Activated T-cell treated with anti-CD3 and anti-CD28 coated beads for 24 hours (primary cell): ENCODE results near the gene HOXC5.

ENCODE experiments used
- DNase-seq: peaks from one replicate; pipeline ENCODE4 v3.0.0-alpha.2; 2020; ENCODE audit warnings: low read depth

HOXC5 gene

GRCh38 chr12:54047160-54047963 lies 14.5 kb downstream of the HOXC5 start:
- DNase-seq: no peak

- no peak for DNase-seq
These were observed 15.1 kb downstream of the HOXC5 start for GRCh38 chr12:54047964-54048303.

GRCh38 chr12:54048406-54049093 lies 15.7 kb downstream of the HOXC5 start:
- DNase-seq: no peak

- DNase-seq: no peak
These were observed 16.3 kb downstream of the HOXC5 start for GRCh38 chr12:54049108-54049507.

- no peak for DNase-seq
These were observed 17.6 kb downstream of the HOXC5 start for GRCh38 chr12:54050482-54050810.

GRCh38 chr12:54051026-54051842 lies 18.4 kb downstream of the HOXC5 start:
- DNase-seq: no peak

- no peak for DNase-seq
These were observed 19.1 kb downstream of the HOXC5 start for GRCh38 chr12:54051874-54052437.

GRCh38 chr12:54052438-54053002 lies 19.7 kb downstream of the HOXC5 start:
- DNase-seq: no peak

- DNase-seq: no peak
These were observed 20.3 kb downstream of the HOXC5 start for GRCh38 chr12:54053003-54053750.

GRCh38 chr12:54053751-54054741 lies 21.2 kb downstream of the HOXC5 start, which contains the start of gene HOXC4:
TSS of gene HOXC4 (plus strand) at chr12:54053835. CDS start at chr12:54053923, 88 bp downstream.
- DNase-seq: no peak

GRCh38 chr12:54054742-54055194 lies 21.9 kb downstream of the HOXC5 start:
- no peak for DNase-seq

- no peak for DNase-seq
These were observed 22.7 kb downstream of the HOXC5 start for GRCh38 chr12:54055552-54055951.

GRCh38 chr12:54056110-54056509 lies 23.3 kb downstream of the HOXC5 start:
- DNase-seq: no peak

- DNase-seq: no peak
These were observed 25.4 kb downstream of the HOXC5 start for GRCh38 chr12:54058128-54058768.

- DNase-seq: no peak
These were observed 26.8 kb downstream of the HOXC5 start for GRCh38 chr12:54059668-54060067.

- no peak for DNase-seq
These were observed 27.5 kb downstream of the HOXC5 start for GRCh38 chr12:54060174-54060974.

- DNase-seq: no peak
These were observed 28.3 kb downstream of the HOXC5 start for GRCh38 chr12:54060975-54061778.

GRCh38 chr12:54065677-54066076 lies 32.8 kb downstream of the HOXC5 start:
- no peak for DNase-seq
